HG02885 (cell line): ENCODE results near the gene MAST4.

ENCODE experiments used
- ATAC-seq: cut with Tn5 transposase; IDR thresholded peaks from one replicate; pipeline ENCODE4 v1.9.1; 2021; ENCODE audit warnings: mild to moderate bottlenecking; ENCODE audit not compliant: unreplicated experiment, poor library complexity

Gene MAST4

DNA sequence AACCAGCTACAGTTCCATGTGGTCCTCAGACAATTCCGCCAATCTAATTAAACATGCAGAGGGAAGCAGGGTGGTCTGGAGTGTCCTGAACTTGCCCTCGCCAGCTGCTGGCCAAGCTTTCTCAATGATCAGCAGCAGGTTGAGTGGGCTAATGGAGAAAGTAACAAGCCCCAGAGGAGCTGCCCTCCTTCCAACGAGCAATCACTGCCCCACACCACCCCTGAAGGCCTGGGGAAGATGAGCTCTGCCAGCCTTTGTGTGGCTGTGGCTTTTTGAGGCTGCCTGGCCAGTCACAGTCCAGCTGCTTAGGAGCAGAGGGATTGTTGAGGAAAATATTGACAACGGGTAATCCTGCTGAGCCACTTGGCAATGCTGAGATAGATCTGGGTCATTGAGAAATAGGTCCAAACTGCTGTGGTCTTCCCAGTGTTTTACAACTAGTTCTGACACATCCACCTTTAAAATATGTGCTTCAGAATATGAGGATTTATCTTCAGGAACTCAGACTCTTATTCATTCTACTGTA is 493.1 kb downstream of the MAST4 start:
- no peak for ATAC-seq

DNA sequence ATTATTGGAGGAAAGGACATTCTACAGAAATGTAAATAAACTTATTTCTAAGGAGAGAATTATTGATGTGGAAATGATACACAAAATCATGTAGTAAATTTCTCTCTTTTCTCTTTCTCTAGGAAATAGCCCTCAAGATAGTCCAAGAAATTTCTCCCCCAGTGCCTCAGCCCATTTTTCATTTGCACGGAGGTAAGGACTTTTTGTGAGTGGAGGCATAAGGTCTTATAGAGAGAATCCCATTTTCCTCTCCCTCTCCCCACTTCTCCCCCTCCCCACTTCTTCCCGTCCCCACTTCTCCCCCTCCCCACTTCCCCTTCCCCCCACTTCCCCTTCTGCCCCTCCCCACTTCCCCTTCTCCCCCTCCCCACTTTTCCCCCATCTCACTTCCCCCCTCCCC is 493.8 kb downstream of the MAST4 start:
- ATAC-seq: no peak

DNA sequence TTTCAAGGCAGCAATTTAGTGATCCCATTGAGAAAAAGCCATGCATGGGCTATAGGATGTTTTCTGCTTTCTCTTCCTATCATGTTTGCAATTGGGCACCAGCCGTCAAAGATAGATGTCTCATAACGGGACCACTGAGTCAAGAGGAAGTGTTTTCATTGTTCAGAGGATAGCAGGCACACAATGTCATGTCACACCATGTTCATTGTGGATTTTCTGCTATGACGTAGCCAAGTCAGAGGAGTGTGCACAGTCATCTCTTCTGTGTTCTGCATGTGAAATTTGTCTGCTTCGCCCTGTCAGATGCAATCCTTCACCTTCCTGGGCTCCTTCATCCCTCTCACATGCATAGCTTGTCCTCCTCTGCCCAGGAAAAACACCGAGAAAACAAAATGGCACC is 494.4 kb downstream of the MAST4 start:
- no peak for ATAC-seq

GRCh38 chr5:67092535-67092934 is 496.3 kb downstream of the MAST4 start:
- no peak for ATAC-seq

GRCh38 chr5:67093279-67093678 is 497.1 kb downstream of the MAST4 start:
- ATAC-seq: no peak

GRCh38 chr5:67094476-67095300 is 498.5 kb downstream of the MAST4 start:
- no peak for ATAC-seq

DNA sequence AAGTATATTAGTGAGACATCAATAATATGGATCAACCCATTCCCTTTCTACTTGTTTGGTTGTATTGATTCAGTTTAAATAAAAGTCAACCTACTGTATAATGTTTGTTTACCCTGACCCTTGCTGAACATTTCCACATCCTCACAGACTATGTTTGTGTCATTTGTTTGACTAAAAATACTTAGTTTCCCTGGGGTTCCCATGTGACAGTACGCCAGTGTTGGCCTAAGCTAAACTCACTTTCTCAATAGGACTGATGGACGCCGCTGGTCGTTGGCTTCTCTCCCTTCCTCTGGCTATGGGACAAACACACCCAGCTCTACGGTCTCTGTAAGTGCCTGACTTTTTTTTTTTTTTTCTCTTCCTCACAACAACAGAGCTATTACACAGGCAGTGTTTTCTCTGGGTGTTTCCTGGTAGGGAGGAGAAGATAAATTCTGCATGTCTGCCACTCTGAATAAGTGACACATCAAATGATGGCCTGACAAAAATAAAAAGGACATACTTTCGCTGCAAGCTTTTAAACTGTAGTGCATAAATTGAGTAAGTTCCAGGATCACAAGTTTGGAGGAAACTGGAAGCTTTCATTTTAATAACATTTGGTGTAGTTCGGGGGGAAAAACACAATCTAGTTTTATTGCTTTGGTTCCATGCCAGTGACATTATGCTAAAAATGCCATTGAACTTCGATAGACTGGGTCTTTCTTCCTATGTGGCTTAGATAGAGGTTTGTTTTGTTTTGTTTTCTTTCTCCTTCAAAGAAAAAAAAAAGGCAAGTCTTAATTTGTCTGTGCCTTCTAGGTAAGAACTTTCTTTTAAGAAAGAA is 499.4 kb downstream of the MAST4 start:
- no peak for ATAC-seq

DNA sequence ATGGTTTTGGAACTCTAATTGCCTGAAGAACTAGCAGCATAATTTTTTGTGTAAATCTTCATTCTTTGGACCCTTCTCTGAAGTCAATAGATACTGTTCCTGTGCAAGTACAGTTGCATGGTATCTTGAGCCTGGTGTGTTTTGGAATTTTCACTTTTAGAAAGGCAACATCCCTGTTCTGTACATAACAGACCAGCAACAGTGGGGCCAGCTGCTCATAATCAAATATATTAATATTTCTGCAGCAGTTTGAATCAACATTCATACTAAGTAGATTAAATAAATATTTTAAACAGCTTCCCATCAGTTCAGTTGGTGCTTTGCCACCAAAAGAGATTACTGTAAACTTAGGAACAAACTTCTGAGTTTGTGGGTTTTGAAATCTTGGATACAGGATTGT is 502.5 kb downstream of the MAST4 start:
- ATAC-seq: no peak

DNA sequence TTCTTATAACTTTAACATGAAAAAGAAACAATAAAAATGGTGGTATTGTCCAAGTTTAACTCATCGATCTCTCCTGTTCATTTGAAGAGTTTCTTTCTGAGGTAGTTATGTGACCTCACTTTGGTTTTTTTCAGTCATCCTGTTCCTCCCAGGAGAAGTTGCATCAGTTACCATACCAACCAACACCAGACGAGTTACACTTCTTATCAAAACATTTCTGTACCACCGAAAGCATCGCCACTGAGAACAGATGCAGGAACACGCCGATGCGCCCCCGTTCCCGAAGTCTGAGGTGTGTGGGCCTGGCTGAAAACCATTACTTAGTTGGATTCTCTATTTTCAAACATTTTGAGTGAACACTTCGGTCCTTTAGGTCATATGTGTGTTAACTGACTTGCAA is 504.1 kb downstream of the MAST4 start:
- no peak for ATAC-seq

DNA sequence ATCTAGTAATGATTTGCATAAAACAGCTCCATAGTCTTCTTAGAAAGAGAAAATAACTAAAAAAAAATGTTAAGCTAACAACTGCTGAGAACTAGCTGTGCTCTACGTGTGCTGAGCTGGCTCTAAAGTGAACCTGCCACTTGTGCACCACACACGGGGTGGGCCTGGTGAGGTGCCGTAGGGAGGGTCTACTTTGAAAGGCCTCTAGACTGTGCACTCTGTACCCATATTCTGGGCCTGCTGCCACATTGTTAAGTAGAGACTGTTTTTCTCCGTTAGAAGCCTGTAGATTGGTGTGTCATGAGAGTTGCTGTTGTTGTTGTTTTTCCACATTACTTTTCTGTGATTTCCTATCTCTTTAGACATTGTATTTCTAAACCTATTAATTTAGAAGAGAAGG is 506.5 kb downstream of the MAST4 start:
- no peak for ATAC-seq

DNA sequence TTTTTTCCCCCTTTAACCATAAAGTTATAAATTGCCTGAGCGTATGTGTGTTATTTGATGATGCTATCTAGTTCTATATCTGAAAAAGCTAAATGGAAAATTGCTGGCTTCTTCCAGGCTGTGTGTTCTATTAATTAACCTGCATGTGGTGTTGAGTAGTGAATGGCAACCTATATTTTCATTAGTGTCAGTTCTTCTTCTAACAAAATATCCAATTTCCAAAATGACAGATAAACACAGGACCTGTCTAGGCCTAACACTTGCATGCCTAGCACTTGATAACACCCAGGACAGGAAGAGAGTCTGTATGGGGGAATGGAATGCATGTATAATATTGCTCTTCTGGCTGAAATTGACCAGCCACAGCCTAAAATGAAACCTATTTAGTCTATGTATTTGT is 508.7 kb downstream of the MAST4 start:
- no peak for ATAC-seq

DNA sequence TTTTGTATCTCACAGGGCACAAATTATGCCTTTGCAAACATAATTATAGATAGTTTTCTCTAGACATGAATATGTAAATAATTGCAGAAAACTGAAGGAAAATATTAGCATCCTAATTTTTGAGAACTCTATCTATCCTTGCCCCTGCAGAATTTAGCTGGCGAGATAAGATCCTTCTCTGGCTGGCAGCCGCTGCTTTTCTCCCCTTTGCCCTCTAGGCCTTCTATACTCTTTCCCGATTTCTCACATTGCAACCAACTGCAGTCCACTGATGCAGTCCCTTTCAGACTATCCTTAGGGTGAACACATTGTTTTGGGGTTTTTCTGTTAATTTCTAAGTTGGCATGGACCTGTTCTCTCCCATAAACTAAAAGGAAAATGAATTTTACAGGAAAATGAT is 509.1 kb downstream of the MAST4 start:
- no peak for ATAC-seq

DNA sequence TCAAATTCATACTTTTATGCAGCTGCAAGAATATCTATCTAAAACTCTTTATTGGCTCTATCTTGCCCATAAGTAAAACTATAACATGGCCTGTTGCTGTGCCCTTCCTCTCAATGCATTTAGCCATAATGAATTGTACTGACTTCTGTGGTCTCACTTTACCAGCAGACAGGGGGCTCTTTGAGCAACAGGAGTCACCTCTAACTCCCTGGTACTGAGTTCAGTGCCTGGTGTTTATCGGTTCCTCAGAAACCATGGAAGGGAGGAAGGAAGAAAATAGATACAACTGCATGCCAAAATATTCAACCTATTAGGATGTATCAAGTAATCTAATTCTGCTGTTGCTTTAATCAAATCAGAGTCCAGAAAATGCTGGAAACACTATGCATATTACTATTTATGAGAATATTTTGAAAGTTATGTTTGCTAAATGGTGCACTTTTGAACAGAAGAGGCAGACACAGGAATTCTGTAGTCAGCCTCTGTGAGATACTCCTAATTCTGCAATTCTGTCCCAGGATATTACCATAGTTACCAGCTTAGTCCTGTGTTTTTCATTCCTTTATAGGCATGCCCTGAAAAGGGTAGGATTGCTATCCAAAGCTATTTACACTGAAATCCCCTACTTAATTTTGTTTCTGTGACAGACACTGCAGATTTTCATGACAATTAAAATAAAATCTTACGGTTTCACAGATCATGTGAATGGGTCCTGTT is 510.6 kb downstream of the MAST4 start:
- ATAC-seq: no peak

GRCh38 chr5:67111779-67112178 is 515.6 kb downstream of the MAST4 start:
- no peak for ATAC-seq

DNA sequence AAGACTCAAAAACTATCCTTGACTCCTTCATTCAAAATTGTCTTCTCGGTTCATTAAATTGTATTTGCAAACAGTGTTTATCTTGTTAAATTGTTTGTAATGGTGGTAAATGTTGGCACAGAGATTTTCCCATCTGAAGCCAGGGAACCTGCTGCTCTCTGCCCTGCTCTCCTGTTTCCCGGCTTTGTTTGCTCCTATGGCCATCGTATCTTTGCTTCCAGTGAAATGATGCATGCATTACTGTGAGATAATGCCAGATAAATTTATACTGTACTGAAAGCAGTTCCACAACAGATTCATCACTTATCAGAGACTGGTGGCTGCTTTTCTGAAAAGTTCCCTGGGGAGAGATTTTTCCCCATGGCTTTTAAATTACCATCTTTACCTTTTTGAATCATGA is 519.1 kb downstream of the MAST4 start:
- no peak for ATAC-seq

DNA sequence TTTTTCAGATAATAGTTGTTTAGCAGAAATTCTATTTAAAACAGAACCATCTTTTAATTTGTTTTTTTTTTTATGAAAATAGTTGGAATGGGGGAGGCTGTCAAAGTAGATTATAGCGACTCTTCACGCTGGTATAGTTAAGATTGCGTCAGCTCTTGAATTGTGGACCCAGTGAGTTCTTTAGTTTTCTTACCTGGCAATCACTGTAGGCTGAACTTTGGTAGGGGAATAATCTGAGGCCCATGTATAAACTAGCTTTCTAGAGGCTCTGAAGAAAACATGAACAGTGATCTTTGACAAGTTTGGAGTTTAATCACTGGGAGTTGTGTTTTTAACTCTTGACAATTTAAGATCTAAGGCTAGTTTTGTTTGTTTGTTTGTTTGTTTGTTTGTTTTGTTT is 519.6 kb downstream of the MAST4 start:
- ATAC-seq: no peak

DNA sequence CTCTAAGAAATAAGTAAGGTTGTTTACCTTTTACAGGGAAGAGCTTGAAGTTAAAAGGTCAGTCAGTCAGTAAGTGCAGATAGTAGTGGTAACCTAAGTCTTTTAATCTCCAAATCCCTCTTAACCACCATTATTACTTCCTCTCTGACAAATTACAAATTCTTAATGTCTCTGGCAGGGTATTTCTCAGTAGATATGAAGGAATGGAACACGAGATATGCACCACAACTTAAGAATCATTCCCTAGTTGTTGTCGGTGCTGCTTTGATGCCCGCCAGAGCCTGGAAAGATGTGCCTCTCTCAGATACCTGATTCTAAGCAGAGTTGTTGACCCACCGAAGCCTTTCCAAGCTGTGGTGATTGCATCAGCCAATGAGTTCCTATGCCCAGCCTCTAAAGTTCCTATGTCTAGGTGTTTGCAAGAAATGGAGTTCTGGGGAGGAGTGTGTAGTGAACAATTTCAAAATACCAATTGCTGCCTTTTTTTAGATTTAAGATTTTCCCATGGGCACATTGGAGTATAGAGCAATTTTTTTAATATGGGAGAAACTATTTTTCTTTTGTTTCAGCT is 521.9 kb downstream of the MAST4 start:
- no peak for ATAC-seq

GRCh38 chr5:67119010-67119409 is 522.8 kb downstream of the MAST4 start:
- ATAC-seq: no peak

GRCh38 chr5:67120032-67120431 is 523.8 kb downstream of the MAST4 start:
- no peak for ATAC-seq

DNA sequence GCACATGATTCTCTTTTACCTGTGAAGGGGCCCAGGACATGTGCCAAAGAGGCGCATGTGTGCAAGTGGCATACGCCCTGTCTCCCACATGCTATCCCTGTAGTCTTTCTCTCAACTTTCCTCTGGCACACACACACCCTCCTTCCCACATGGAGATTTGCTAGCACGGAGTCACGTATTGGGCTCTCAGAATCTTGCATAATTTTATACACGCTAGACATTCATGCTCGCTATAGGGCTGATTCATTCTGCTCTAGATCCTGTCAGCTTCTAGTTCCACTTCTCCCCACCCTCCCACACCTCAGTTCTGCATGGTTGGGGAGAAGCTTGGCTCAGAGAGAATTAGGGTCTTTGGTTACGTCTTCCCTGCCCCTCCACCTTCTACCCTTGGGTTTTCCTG is 527.6 kb downstream of the MAST4 start:
- ATAC-seq: no peak
